ENCODE measurements around the gene RARA.

RARA gene

GRCh38 chr17:40306395-40306794 lies 2.6 kb upstream of the RARA start:
- Histone ChIP-seq H3K36me3 (no peaks in the 10 kb centered on the region), H3K4me3 (ENCODE audit: low read depth in 1 of 2, low read length in 1 of 2) (no peak overlapping the region), H3K27ac (no peak overlapping the region), H3K4me1 (ENCODE audit: control insufficient read depth in 1 of 2, insufficient read depth in 1 of 2, low read depth in 1 of 2, low read length in 1 of 2) (peaks cover 55 to 57% of the 10 kb centered on the region in 2 experiments), H3K9me3 (no peaks in the 10 kb centered on the region), H3K27me3 (no peaks in the 10 kb centered on the region)
- TF ChIP-seq CTCF (IDR thresholded peaks at IDR 0.05), result no peak

GRCh38 chr17:40307001-40307730 lies 1.8 kb upstream of the RARA start:
- no peak for TF ChIP-seq CTCF (IDR thresholded peaks at IDR 0.05)
- H3K27ac ChIP-seq, result peak overlapping the region; percentile 64

GRCh38 chr17:40307740-40308239 lies 1.2 kb upstream of the RARA start:
- TF ChIP-seq CTCF (IDR thresholded peaks at IDR 0.05), result no peak
- H3K4me1 ChIP-seq (ENCODE audit: control insufficient read depth in 1 of 2, insufficient read depth in 1 of 2, low read depth in 1 of 2, low read length in 1 of 2), result peaks cover 69 to 71% of the 10 kb centered on the region in 2 experiments
- peak overlapping the region; percentile 64 for H3K27ac ChIP-seq
- H3K9me3 ChIP-seq, result no peaks in the 10 kb centered on the region
- no peaks in the 10 kb centered on the region for H3K27me3 ChIP-seq
- H3K4me3 ChIP-seq (ENCODE audit: low read depth in 1 of 2, low read length in 1 of 2), result peak overlapping the region in 1 of 2 experiments; percentile 59
- H3K36me3 ChIP-seq, result no peaks in the 10 kb centered on the region

More at GRCh38 chr17:40307001-40307730, 1.8 kb upstream of the RARA start:
- Histone ChIP-seq H3K27me3 (no peaks in the 10 kb centered on the region), H3K4me3 (ENCODE audit: low read depth in 1 of 2, low read length in 1 of 2) (no peak overlapping the region), H3K36me3 (no peaks in the 10 kb centered on the region), H3K4me1 (ENCODE audit: control insufficient read depth in 1 of 2, insufficient read depth in 1 of 2, low read depth in 1 of 2, low read length in 1 of 2) (peaks cover 63 to 64% of the 10 kb centered on the region in 2 experiments), H3K9me3 (no peaks in the 10 kb centered on the region)

GRCh38 chr17:40309949-40310510 lies 1.1 kb downstream of the RARA start:
- peak overlapping the region; percentile 52 to 59 for H3K4me3 ChIP-seq (ENCODE audit: low read depth in 1 of 2, low read length in 1 of 2)
- no peaks in the 10 kb centered on the region for H3K27me3 ChIP-seq
- H3K36me3 ChIP-seq, result no peaks in the 10 kb centered on the region
- no peak for TF ChIP-seq CTCF (IDR thresholded peaks at IDR 0.05)
- H3K4me1 ChIP-seq (ENCODE audit: control insufficient read depth in 1 of 2, insufficient read depth in 1 of 2, low read depth in 1 of 2, low read length in 1 of 2), result peaks cover 79 to 81% of the 10 kb centered on the region in 2 experiments
- no peaks in the 10 kb centered on the region for H3K9me3 ChIP-seq
- peak overlapping the region; percentile 64 for H3K27ac ChIP-seq

GRCh38 chr17:40310882-40311391 lies 2.0 kb downstream of the RARA start:
- H3K4me1 ChIP-seq (ENCODE audit: control insufficient read depth in 1 of 2, insufficient read depth in 1 of 2, low read depth in 1 of 2, low read length in 1 of 2), result peaks cover 88 to 90% of the 10 kb centered on the region in 2 experiments
- no peaks in the 10 kb centered on the region for H3K27me3 ChIP-seq
- peak overlapping the region in 1 of 2 experiments; percentile 5 for H3K4me3 ChIP-seq (ENCODE audit: low read depth in 1 of 2, low read length in 1 of 2)
- H3K27ac ChIP-seq, result peak overlapping the region; percentile 64
- H3K9me3 ChIP-seq, result no peaks in the 10 kb centered on the region
- TF ChIP-seq CTCF (IDR thresholded peaks at IDR 0.05), result no peak
- no peaks in the 10 kb centered on the region for H3K36me3 ChIP-seq

Data from neutrophil (primary cell).